GM19240 (cell line): ENCODE data around the gene LBX1.
"Not testable (repeated sequence)": the region's sequence is repeated elsewhere in the genome, so short reads cannot be mapped to it uniquely, and the experiment has no call there.

Experiments
- DNase-seq: peaks from one replicate; pipeline ENCODE4 v3.0.0; 2011; ENCODE audit warnings: low spot score; ENCODE audit not compliant: insufficient read length

The LBX1 gene

GRCh38 chr10:101208543-101208942 is 20.7 kb downstream of the LBX1 start:
- no peak for DNase-seq

- no peak for DNase-seq
Observed at GRCh38 chr10:101207026-101207425, 22.2 kb downstream of the LBX1 start.

- DNase-seq, result not testable (repeated sequence)
Observed at GRCh38 chr10:101202667-101203066, 26.6 kb downstream of the LBX1 start.

- not testable (repeated sequence) for DNase-seq
Observed at GRCh38 chr10:101198326-101198977, 30.8 kb downstream of the LBX1 start.

- DNase-seq, result no peak
Observed at GRCh38 chr10:101195921-101196320, 33.3 kb downstream of the LBX1 start.

GRCh38 chr10:101189461-101190401 is 39.5 kb downstream of the LBX1 start:
- DNase-seq, result no peak

GRCh38 chr10:101188942-101189341 is 40.3 kb downstream of the LBX1 start:
- DNase-seq, result no peak

GRCh38 chr10:101183458-101184183 is 45.6 kb downstream of the LBX1 start:
- no peak for DNase-seq

- DNase-seq, result no peak
Observed at GRCh38 chr10:101182936-101183335, 46.3 kb downstream of the LBX1 start.
